ENCODE measurements around the gene TBRG4.

TBRG4 gene

GRCh38 chr7:45075355-45075644, 36.2 kb downstream of the TBRG4 start:
- no peak overlapping the region for H3K27ac ChIP-seq
- TF ChIP-seq ZFX (IDR thresholded peaks at IDR 0.05) (no peak), CTCF (conservative IDR thresholded peaks at IDR 0.05) (no peak)

GRCh38 chr7:45074528-45075354, 36.8 kb downstream of the TBRG4 start:
- TF ChIP-seq ZFX (IDR thresholded peaks at IDR 0.05) (no peak), CTCF (conservative IDR thresholded peaks at IDR 0.05) (no peak)

GRCh38 chr7:45073786-45074527, 37.5 kb downstream of the TBRG4 start:
- H3K27ac ChIP-seq: peak overlapping the region; percentile 63
- TF ChIP-seq ZFX (IDR thresholded peaks at IDR 0.05) (no peak), CTCF (conservative IDR thresholded peaks at IDR 0.05) (no peak)

More at GRCh38 chr7:45074528-45075354, 36.8 kb downstream of the TBRG4 start:
- peak overlapping the region; percentile 63 for H3K27ac ChIP-seq

GRCh38 chr7:45073031-45073785, 38.3 kb downstream of the TBRG4 start:
- TF ChIP-seq CTCF (conservative IDR thresholded peaks at IDR 0.05) (no peak), ZFX (IDR thresholded peaks at IDR 0.05) (no peak)
- H3K27ac ChIP-seq: peak overlapping the region; percentile 63

GRCh38 chr7:45072131-45073030, 39.1 kb downstream of the TBRG4 start:
- TF ChIP-seq ZFX (IDR thresholded peaks at IDR 0.05): no peak
- TF ChIP-seq CTCF (conservative IDR thresholded peaks at IDR 0.05): no peak
- H3K27ac ChIP-seq: peak overlapping the region; percentile 63

GRCh38 chr7:45071528-45071927, 40.0 kb downstream of the TBRG4 start:
- no peak for TF ChIP-seq ZFX (IDR thresholded peaks at IDR 0.05)
- TF ChIP-seq CTCF (conservative IDR thresholded peaks at IDR 0.05): no peak
- H3K27ac ChIP-seq: no peak overlapping the region
